HEK293 (cell line): ENCODE measurements around the gene PYROXD2.

Experiments
- MYNN ChIP-seq: fragments of 450-650 bp; formaldehyde crosslinking; IDR thresholded peaks from 2 replicates; pipeline ENCODE4 v1.5.1; 2016; ENCODE audit warnings: missing biosample characterization, missing genetic modification characterization, borderline replicate concordance
- YY1 ChIP-seq: fragments of 450-650 bp; formaldehyde crosslinking; IDR thresholded peaks from 2 replicates; pipeline ENCODE4 v1.5.1; 2018; ENCODE audit warnings: missing biosample characterization, missing genetic modification characterization
- ZBTB26 ChIP-seq: fragments of 450-650 bp; formaldehyde crosslinking; optimal IDR thresholded peaks from 2 replicates; pipeline ENCODE3; 2016; ENCODE audit warnings: missing biosample characterization, mild to moderate bottlenecking, missing genetic modification characterization
- ZNF184 ChIP-seq: fragments of 450-650 bp; IDR thresholded peaks from 2 replicates; pipeline ENCODE4 v1.5.1; 2018; ENCODE audit warnings: missing biosample characterization, mild to moderate bottlenecking, missing genetic modification characterization
- ZNF274 ChIP-seq, 2 experiments: fragments of 200-500 bp in 1 of 2; fragments of 450-650 bp in 1 of 2; sonication (Bioruptor generic) in 1 of 2; formaldehyde crosslinking in 1 of 2; IDR thresholded peaks; 2 replicates each; pipeline versions ENCODE4 v1.5.1 to v1.6.1; 2014 to 2016; ENCODE audit warnings: borderline replicate concordance in 1 of 2, inconsistent platforms in 1 of 2, low read length in 1 of 2, missing biosample characterization in 1 of 2, missing genetic modification characterization in 1 of 2
- ZNF544 ChIP-seq: fragments of 450-650 bp; formaldehyde crosslinking; IDR thresholded peaks from 2 replicates; pipeline ENCODE4 v1.5.0; 2017; ENCODE audit warnings: missing biosample characterization, missing genetic modification characterization
- ZNF560 ChIP-seq: fragments of 450-650 bp; formaldehyde crosslinking; IDR thresholded peaks from 2 replicates; pipeline ENCODE4 v1.5.1; 2017; ENCODE audit warnings: missing biosample characterization, missing genetic modification characterization, borderline replicate concordance
- TF ChIP-seq, protein P1 (sequence below): fragments of 450-650 bp; formaldehyde crosslinking; IDR thresholded peaks from 2 replicates; pipeline ENCODE4 v1.5.1; 2016; ENCODE audit warnings: missing biosample characterization, missing genetic modification characterization

DNA sequence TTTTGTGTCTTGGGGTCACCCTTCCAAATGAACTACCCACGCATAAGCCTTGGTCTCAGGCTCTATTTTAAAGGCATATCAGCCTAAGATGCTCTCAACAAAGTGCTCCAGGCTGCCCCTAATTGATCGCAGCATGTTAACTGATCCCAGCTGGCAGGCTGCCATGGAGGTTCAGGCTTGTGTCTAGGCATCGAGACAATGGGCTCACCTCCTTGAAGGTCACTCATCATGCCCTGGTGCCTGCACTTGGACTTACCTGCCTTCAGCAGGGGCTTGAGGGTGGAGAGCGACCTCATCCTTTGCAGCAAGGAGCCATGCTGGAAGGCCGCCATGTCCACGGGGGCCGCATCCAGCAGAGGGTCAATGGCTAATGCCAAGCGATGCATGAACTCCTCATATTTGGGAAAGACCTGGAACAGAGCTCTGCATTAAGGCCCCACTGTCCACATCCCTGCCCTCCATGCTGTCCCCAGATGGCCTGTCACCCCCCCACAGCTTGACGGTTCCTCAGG is 17.8 kb downstream of the PYROXD2 start:
- no peak for TF ChIP-seq MYNN (tag by site-specific recombination)
- no peak for TF ChIP-seq YY1
- TF ChIP-seq ZNF274 (IDR thresholded peaks at IDR 0.05; ENCODE audit: low read length) = no peak
- no peak for TF ChIP-seq ZNF274 (tag by site-specific recombination; IDR thresholded peaks at IDR 0.05; ENCODE audit: borderline replicate concordance)
- no peak for TF ChIP-seq ZNF560 (tag by site-specific recombination)
- TF ChIP-seq, protein P1, sequence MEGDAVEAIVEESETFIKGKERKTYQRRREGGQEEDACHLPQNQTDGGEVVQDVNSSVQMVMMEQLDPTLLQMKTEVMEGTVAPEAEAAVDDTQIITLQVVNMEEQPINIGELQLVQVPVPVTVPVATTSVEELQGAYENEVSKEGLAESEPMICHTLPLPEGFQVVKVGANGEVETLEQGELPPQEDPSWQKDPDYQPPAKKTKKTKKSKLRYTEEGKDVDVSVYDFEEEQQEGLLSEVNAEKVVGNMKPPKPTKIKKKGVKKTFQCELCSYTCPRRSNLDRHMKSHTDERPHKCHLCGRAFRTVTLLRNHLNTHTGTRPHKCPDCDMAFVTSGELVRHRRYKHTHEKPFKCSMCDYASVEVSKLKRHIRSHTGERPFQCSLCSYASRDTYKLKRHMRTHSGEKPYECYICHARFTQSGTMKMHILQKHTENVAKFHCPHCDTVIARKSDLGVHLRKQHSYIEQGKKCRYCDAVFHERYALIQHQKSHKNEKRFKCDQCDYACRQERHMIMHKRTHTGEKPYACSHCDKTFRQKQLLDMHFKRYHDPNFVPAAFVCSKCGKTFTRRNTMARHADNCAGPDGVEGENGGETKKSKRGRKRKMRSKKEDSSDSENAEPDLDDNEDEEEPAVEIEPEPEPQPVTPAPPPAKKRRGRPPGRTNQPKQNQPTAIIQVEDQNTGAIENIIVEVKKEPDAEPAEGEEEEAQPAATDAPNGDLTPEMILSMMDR (tag by site-specific recombination) = no peak
- no peak for TF ChIP-seq ZNF544 (tag by site-specific recombination)
- TF ChIP-seq ZNF184 (tag by site-specific recombination) = no peak
- no peak for TF ChIP-seq ZBTB26 (tag by site-specific recombination)
